ENCODE measurements around the gene TMEM8B. TPM values are rescaled to one million over a fixed set of nuclear protein-coding genes. Genes with fewer than 3 reads are reported as not detected.

Gene TMEM8B
- total RNA-seq, 1 experiment from 2014 or later, result 4.6 TPM

DNA sequence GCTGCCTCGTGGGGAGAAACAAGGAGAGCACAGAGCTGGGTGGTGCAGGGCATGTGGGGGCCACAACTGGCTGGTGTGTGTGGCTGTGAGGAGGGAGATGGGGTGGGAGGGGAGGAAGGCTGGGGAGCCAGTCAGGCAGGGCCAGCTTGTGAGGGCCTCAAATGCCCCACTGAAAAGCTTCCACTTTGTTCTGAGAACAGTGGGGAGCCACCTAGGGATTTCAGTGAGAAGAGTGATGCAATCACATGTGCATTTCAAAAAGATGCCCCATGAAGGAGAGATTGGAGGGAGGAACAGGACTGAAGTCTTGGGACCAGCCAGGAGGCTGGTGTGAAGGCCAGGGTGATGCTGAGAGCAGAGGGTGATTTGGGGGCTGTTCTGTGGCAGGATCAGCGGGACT lies 39.9 kb downstream of the TMEM8B start:
- no peak for DNase-seq (ENCODE audit: unreplicated experiment)
- POLR2A ChIA-PET, result no interaction called here
- no peaks in the 10 kb centered on the region for H3K9me3 Mint-ChIP-seq (ENCODE audit: unreplicated experiment)
- H3K4me1 Mint-ChIP-seq (ENCODE audit: insufficient read depth, unreplicated experiment), result peaks cover 10% of the 10 kb centered on the region
- no TSS peak for BruUV-seq (replicated peaks)
- no peak for TF ChIP-seq CTCF (IDR thresholded peaks at IDR 0.05; ENCODE audit: unreplicated experiment)
- no peaks in the 10 kb centered on the region for H3K27me3 Mint-ChIP-seq (ENCODE audit: insufficient read depth, unreplicated experiment)
- intact Hi-C loops (cut with micrococcal nuclease), result no loop called here
- no peaks in the 10 kb centered on the region for H3K36me3 Mint-ChIP-seq (ENCODE audit: insufficient read depth, unreplicated experiment)
- H3K4me3 Mint-ChIP-seq (ENCODE audit: unreplicated experiment), result no peak overlapping the region
- H3K27ac Mint-ChIP-seq (ENCODE audit: low read depth, unreplicated experiment), result no peak overlapping the region
- CTCF ChIA-PET, result interaction anchor here (0.6 to 0.7 kb wide), 2 partner anchors 141 to 258 kb away, joined by 3 read pairs; no protein-coding TSS in a partner anchor

DNA sequence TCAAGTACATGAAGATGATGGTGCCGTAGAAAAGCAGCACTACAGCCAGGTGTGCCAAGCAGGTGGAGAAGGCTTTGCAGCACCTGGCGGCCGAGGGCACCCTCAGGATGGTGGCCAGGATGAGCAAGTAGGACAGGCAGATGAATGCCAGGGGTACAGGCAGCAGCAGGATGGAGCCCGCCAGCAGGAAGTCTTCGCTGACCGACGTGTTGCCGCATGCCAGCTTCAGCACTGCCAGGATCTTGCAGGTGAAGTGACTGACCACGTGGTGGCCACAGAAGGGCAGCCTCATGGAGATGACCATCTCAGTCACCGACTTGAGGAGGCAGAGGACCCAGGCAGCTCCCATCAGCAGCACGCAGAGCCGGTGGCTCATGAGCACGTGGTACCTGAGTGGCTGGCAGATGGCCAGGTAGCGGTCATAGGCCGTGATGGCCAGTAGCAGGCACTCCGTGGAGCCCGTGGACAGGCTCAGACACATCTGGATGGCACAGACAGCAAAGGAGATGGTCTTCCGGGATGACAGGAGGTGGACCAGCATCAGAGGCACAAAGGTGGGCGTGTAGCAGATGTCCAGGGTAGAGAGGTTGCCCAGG lies 40.7 kb downstream of the TMEM8B start:
- Mint-ChIP-seq H3K4me1 (ENCODE audit: insufficient read depth, unreplicated experiment) (peaks cover 10% of the 10 kb centered on the region), H3K36me3 (ENCODE audit: insufficient read depth, unreplicated experiment) (no peaks in the 10 kb centered on the region), H3K9me3 (ENCODE audit: unreplicated experiment) (no peaks in the 10 kb centered on the region), H3K27me3 (ENCODE audit: insufficient read depth, unreplicated experiment) (no peaks in the 10 kb centered on the region), H3K4me3 (ENCODE audit: unreplicated experiment) (no peak overlapping the region), H3K27ac (ENCODE audit: low read depth, unreplicated experiment) (no peak overlapping the region)
- CTCF ChIA-PET, result interaction anchor here (0.6 kb wide), 1 partner anchor 11 kb away, joined by 6 read pairs; no protein-coding TSS in a partner anchor
- POLR2A ChIA-PET, result no interaction called here
- no TSS peak for BruUV-seq (replicated peaks)
- no peak for TF ChIP-seq CTCF (IDR thresholded peaks at IDR 0.05; ENCODE audit: unreplicated experiment)
- peak; percentile 18 for DNase-seq (ENCODE audit: unreplicated experiment)
- intact Hi-C loops (cut with micrococcal nuclease), result no loop called here

GRCh38 chr9:35870351-35870923 lies 41.4 kb downstream of the TMEM8B start, which contains the start of gene OR13J1:
Gene OR13J1 (minus strand): TSS chr9:35870401. CDS start chr9:35870401, 0 bp downstream.
- no TSS peak for BruUV-seq (replicated peaks)
- H3K27ac Mint-ChIP-seq (ENCODE audit: low read depth, unreplicated experiment), result peak within 1 kb of the TSS; percentile 39
- DNase-seq (ENCODE audit: unreplicated experiment), result no peak
- ChIA-PET CTCF (interaction anchor here (0.6 to 1.2 kb wide), 3 partner anchors 10 to 13 kb away, joined by 3 to 6 read pairs (median 3); no protein-coding TSS in a partner anchor), POLR2A (interaction anchor here (1.0 kb wide), 1 partner anchor 80 kb away, joined by 3 read pairs; no protein-coding TSS in a partner anchor)
- TF ChIP-seq CTCF (IDR thresholded peaks at IDR 0.05; ENCODE audit: unreplicated experiment), result no peak
- H3K36me3 Mint-ChIP-seq (ENCODE audit: insufficient read depth, unreplicated experiment), result no peaks in the 10 kb centered on the region
- H3K4me1 Mint-ChIP-seq (ENCODE audit: insufficient read depth, unreplicated experiment), result peaks cover 10% of the 10 kb centered on the region
- intact Hi-C loops (cut with micrococcal nuclease), result no loop called here
- no peaks in the 10 kb centered on the region for H3K9me3 Mint-ChIP-seq (ENCODE audit: unreplicated experiment)
- no peak within 1 kb of the TSS for H3K4me3 Mint-ChIP-seq (ENCODE audit: unreplicated experiment)
- H3K27me3 Mint-ChIP-seq (ENCODE audit: insufficient read depth, unreplicated experiment), result peaks cover 7% of the 10 kb centered on the region

DNA sequence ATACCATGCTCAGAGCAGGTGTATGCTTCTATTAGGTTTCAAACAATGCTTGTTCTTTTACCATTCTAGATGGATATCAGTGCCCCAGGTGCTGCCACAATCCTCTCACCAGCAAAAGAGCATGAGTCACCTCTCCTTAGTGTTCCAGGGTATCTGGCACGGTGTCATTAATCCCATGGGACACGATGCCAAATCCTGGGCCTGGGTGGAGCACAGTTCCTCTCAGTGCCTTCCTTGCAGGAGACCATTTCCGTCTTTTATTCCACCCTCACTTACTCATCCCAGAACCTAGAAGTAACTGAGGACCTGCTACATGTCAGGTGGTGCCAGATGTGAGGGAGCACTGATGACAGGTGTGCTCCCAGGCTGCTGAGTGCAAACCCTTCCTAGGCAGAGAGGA lies 42.5 kb downstream of the TMEM8B start:
- Mint-ChIP-seq H3K4me3 (ENCODE audit: unreplicated experiment) (no peak overlapping the region), H3K9me3 (ENCODE audit: unreplicated experiment) (peaks cover 11% of the 10 kb centered on the region), H3K27ac (ENCODE audit: low read depth, unreplicated experiment) (peak overlapping the region; percentile 39), H3K36me3 (ENCODE audit: insufficient read depth, unreplicated experiment) (no peaks in the 10 kb centered on the region), H3K4me1 (ENCODE audit: insufficient read depth, unreplicated experiment) (peaks cover 10% of the 10 kb centered on the region), H3K27me3 (ENCODE audit: insufficient read depth, unreplicated experiment) (peaks cover 11% of the 10 kb centered on the region)
- intact Hi-C loops (cut with micrococcal nuclease), result no loop called here
- DNase-seq (ENCODE audit: unreplicated experiment), result peak; percentile 90
- BruUV-seq (replicated peaks), result no TSS peak
- TF ChIP-seq CTCF (IDR thresholded peaks at IDR 0.05; ENCODE audit: unreplicated experiment), result no peak
- CTCF ChIA-PET, result interaction anchor here (0.6 to 1.2 kb wide), 2 partner anchors 10 to 53 kb away, joined by 3 read pairs; no protein-coding TSS in a partner anchor
- POLR2A ChIA-PET, result interaction anchor here (1.0 to 1.4 kb wide), 2 partner anchors 10 to 81 kb away, joined by 3 read pairs; no protein-coding TSS in a partner anchor
